Measurements from ENCODE around the gene PGLYRP4.

The PGLYRP4 gene

GRCh38 chr1:153394391-153394790, 45.8 kb upstream of the PGLYRP4 start:
- no peak for DNase-seq (ENCODE audit: low read depth)
- TF ChIP-seq CTCF (IDR thresholded peaks at IDR 0.05; ENCODE audit: control insufficient read depth, extremely low read depth, insufficient read depth) = no peak
- no peak overlapping the region for H3K4me3 ChIP-seq (ENCODE audit: low read depth, low read length)

GRCh38 chr1:153393926-153394325, 45.3 kb upstream of the PGLYRP4 start:
- no peak for TF ChIP-seq CTCF (IDR thresholded peaks at IDR 0.05; ENCODE audit: control insufficient read depth, extremely low read depth, insufficient read depth)
- no peak for DNase-seq (ENCODE audit: low read depth)
- no peak overlapping the region for H3K4me3 ChIP-seq (ENCODE audit: low read depth, low read length)

GRCh38 chr1:153392822-153393221, 44.2 kb upstream of the PGLYRP4 start:
- no peak overlapping the region for H3K4me3 ChIP-seq (ENCODE audit: low read depth, low read length)
- DNase-seq (ENCODE audit: low read depth) = no peak
- TF ChIP-seq CTCF (IDR thresholded peaks at IDR 0.05; ENCODE audit: control insufficient read depth, extremely low read depth, insufficient read depth) = no peak

DNA sequence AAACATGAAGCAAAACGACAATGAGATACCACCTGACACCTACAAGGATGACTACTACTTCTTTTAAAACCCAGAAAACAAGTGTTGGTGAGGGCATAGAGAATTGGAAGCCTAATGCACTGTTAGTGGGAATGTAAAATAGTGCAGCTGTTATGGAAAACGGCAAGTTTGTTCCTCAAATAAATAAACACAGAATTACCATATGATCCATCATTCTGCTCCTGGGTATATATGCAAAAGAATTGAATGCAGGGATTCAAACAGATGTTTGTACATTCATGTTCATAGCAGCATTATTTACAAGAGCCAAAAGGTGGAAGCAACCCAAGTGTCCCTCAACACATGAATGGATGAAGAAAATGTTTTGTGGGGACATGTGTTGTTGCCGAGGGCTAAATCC, 43.6 kb upstream of the PGLYRP4 start:
- no peak overlapping the region for H3K4me3 ChIP-seq (ENCODE audit: low read depth, low read length)
- no peak for DNase-seq (ENCODE audit: low read depth)
- TF ChIP-seq CTCF (IDR thresholded peaks at IDR 0.05; ENCODE audit: control insufficient read depth, extremely low read depth, insufficient read depth) = no peak

GRCh38 chr1:153390938-153391710, 42.5 kb upstream of the PGLYRP4 start, which contains the start of gene S100A8:
Gene S100A8, minus strand, starts transcription at chr1:153391073. Its CDS starts 538 bp downstream, at chr1:153390535.
- peak; percentile 28 for DNase-seq (ENCODE audit: low read depth)
- no peak for TF ChIP-seq CTCF (IDR thresholded peaks at IDR 0.05; ENCODE audit: control insufficient read depth, extremely low read depth, insufficient read depth)

GRCh38 chr1:153389973-153390879, 41.6 kb upstream of the PGLYRP4 start:
- no peak for DNase-seq (ENCODE audit: low read depth)
- TF ChIP-seq CTCF (IDR thresholded peaks at IDR 0.05; ENCODE audit: control insufficient read depth, extremely low read depth, insufficient read depth) = no peak
- no peak overlapping the region for H3K4me3 ChIP-seq (ENCODE audit: low read depth, low read length)

More at GRCh38 chr1:153390938-153391710, 42.5 kb upstream of the PGLYRP4 start, which contains the start of gene S100A8:
- H3K4me3 ChIP-seq (ENCODE audit: low read depth, low read length) = no peak within 1 kb of the TSS

All from LNCaP clone FGC (cell line).